Measurements from ENCODE around the gene UCP1. TPM values are rescaled to one million over a fixed set of nuclear protein-coding genes. Genes with fewer than 3 reads are reported as not detected.

The UCP1 gene, protein sequence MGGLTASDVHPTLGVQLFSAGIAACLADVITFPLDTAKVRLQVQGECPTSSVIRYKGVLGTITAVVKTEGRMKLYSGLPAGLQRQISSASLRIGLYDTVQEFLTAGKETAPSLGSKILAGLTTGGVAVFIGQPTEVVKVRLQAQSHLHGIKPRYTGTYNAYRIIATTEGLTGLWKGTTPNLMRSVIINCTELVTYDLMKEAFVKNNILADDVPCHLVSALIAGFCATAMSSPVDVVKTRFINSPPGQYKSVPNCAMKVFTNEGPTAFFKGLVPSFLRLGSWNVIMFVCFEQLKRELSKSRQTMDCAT
- not detected for total RNA-seq

DNA sequence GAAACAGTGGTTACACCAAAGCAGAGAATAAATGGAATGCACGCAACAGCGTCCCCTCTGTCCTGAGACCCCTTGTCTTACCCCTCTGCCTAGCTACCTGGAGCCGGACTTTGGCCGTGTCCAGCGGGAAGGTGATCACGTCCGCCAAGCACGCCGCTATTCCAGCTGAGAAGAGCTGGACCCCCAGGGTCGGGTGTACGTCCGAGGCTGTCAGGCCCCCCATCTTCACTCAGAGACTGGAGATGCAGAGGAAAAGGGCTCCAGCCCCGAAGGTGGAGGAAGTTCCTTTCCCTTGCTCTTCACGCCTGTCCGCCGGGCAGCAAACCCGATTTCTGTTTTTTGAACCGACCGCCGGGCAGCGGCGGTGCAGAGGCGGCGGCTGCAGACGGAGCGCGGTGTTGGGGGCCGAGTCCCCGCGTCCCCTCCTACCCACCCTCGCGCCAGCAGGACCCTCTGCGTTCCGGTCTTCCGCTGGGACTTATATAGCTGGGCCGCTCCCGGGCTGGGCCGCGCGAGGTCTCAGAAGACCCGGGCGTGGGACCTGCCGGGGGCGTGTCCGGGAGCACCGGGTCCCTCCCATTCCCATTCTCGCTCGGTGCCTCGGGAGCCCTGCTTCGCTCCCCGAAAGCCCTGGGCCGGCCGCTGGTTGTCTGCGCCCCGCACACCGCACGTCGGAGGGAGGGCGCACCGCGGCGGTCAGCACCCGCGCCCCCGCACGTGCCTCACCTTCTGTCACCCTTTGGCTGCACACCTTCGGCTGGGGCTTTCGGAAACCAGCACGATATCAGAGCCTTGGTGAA lies at the start of gene UCP1:
TSS of gene UCP1 (minus strand) at position 455 of the 800 bp plus-strand sequence. CDS start at position 223, 232 bp downstream.
- TF ChIP-seq, protein P1, sequence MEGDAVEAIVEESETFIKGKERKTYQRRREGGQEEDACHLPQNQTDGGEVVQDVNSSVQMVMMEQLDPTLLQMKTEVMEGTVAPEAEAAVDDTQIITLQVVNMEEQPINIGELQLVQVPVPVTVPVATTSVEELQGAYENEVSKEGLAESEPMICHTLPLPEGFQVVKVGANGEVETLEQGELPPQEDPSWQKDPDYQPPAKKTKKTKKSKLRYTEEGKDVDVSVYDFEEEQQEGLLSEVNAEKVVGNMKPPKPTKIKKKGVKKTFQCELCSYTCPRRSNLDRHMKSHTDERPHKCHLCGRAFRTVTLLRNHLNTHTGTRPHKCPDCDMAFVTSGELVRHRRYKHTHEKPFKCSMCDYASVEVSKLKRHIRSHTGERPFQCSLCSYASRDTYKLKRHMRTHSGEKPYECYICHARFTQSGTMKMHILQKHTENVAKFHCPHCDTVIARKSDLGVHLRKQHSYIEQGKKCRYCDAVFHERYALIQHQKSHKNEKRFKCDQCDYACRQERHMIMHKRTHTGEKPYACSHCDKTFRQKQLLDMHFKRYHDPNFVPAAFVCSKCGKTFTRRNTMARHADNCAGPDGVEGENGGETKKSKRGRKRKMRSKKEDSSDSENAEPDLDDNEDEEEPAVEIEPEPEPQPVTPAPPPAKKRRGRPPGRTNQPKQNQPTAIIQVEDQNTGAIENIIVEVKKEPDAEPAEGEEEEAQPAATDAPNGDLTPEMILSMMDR (IDR thresholded peaks at IDR 0.05): no peak
- TF ChIP-seq POLR2A (IDR thresholded peaks at IDR 0.05) (no peak), EP300 (IDR thresholded peaks at IDR 0.05; ENCODE audit: low read depth) (no peak), POLR2AphosphoS5 (IDR thresholded peaks at IDR 0.05) (no peak)
- intact Hi-C loops (cut with DNase I; ENCODE audit: low total_unique reads) (no loop called here), in situ Hi-C loops (cut with MboI; ENCODE audit: low pct_ligation_motif_present in 1 of 4, low pct_unique_long_range_greater_than_20kb in 1 of 4, low sequenced_read_pairs in 3 of 4) (no loop called here)
- Histone ChIP-seq H3K27me3 (peaks cover 87% of the 10 kb centered on the region), H3K36me3 (no peaks in the 10 kb centered on the region), H3K4me1 (peaks cover 3 to 19% (median 14%) of the 10 kb centered on the region in 4 donors), H3K9me3 (peaks cover 0 to 3% of the 10 kb centered on the region in 2 donors), H3K4me3 (peak within 1 kb of the TSS; percentile 21 to 60 (median 34)), H3K27ac (no peak within 1 kb of the TSS)
- DNase-seq: peak; percentile 19
- 5% methylated on average over 53 of the region's 69 CpGs; no CpG with 5 or more reads in 1 of the 2 donors for WGBS, 2 donors (ENCODE audit: low coverage in 1 of 2)

DNA sequence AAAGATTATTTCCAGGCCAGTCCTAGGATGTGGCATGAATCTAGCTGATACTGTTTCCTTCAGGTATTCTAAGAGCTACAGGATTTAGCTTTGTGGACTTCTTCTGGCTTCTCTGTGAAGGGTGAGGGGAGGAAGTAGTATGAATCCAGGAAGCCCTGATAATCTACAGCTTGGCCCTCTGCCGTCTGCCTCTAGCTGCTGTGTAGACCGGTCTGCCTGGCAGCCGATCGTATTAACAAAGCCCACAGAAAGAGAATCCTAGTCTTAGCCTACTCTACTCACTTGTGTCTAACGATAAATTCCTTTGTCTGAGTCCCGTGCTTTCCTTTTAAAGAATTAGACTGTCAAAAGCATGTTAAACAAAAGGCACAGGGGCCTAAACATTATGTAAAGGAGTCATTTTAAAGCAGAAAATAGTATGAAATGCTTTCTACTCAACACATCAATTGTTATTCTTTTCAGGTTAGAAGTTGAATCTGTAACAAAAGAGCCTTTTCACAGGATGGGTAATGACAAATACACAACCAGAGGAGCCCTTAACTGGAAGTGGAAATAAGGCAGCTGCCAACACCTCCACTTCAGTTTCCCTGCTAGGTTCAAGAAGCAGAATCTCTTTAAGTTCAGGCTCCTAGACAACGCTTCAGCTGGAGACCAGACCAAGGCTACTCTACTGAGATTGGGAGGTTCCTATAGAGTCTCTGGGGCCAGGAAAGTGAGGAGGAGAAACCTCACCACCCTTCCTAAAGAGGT lies 48.9 kb upstream of the UCP1 start:
- H3K4me3 ChIP-seq: no peak overlapping the region
- no peak for DNase-seq
- no peaks in the 10 kb centered on the region for H3K27me3 ChIP-seq
- intact Hi-C loops (cut with DNase I; ENCODE audit: low total_unique reads): no loop called here
- no peaks in the 10 kb centered on the region for H3K4me1 ChIP-seq
- in situ Hi-C loops (cut with MboI; ENCODE audit: low pct_ligation_motif_present in 1 of 4, low pct_unique_long_range_greater_than_20kb in 1 of 4, low sequenced_read_pairs in 3 of 4): no loop called here
- no peaks in the 10 kb centered on the region for H3K36me3 ChIP-seq
- H3K9me3 ChIP-seq: no peaks in the 10 kb centered on the region
- WGBS, 2 donors (ENCODE audit: low coverage in 1 of 2): 61 to 62% methylated on average over 7 of the region's 7 CpGs
- TF ChIP-seq, protein P1 (IDR thresholded peaks at IDR 0.05): no peak
- TF ChIP-seq POLR2A (IDR thresholded peaks at IDR 0.05): no peak
- TF ChIP-seq POLR2AphosphoS5 (IDR thresholded peaks at IDR 0.05): no peak
- no peak for TF ChIP-seq EP300 (IDR thresholded peaks at IDR 0.05; ENCODE audit: low read depth)
- no peak overlapping the region for H3K27ac ChIP-seq

DNA sequence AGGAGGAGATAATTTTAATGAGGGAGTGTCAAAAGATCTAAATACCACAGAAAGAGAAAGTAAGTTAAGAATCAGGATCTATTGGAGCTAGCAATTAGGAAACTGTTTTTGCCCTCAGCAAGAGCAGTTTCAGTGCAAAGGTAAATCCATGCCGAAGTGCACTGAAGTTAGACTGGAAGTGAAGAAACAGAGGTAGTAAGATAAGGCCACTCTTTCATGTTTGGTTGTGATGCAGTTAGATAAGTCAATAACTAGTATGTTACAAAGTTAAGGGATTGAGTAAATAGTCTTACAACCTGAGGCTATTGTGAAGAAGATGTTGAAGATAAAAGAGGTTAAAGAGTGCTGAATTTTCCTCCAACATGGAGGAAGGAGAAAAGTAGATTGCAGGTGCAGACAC lies 46.7 kb upstream of the UCP1 start:
- H3K36me3 ChIP-seq: no peaks in the 10 kb centered on the region
- TF ChIP-seq EP300 (IDR thresholded peaks at IDR 0.05; ENCODE audit: low read depth): no peak
- no peak for TF ChIP-seq POLR2AphosphoS5 (IDR thresholded peaks at IDR 0.05)
- TF ChIP-seq POLR2A (IDR thresholded peaks at IDR 0.05): no peak
- TF ChIP-seq, protein P1 (IDR thresholded peaks at IDR 0.05): no peak
- H3K9me3 ChIP-seq: no peaks in the 10 kb centered on the region
- DNase-seq: no peak
- H3K27me3 ChIP-seq: no peaks in the 10 kb centered on the region
- in situ Hi-C loops (cut with MboI; ENCODE audit: low pct_ligation_motif_present in 1 of 4, low pct_unique_long_range_greater_than_20kb in 1 of 4, low sequenced_read_pairs in 3 of 4) (no loop called here), intact Hi-C loops (cut with DNase I; ENCODE audit: low total_unique reads) (no loop called here)
- no peak overlapping the region for H3K4me3 ChIP-seq
- no peaks in the 10 kb centered on the region for H3K4me1 ChIP-seq
- no peak overlapping the region for H3K27ac ChIP-seq
- 50 to 72% methylated on average over 1 of the region's 1 CpG for WGBS, 2 donors (ENCODE audit: low coverage in 1 of 2)

DNA sequence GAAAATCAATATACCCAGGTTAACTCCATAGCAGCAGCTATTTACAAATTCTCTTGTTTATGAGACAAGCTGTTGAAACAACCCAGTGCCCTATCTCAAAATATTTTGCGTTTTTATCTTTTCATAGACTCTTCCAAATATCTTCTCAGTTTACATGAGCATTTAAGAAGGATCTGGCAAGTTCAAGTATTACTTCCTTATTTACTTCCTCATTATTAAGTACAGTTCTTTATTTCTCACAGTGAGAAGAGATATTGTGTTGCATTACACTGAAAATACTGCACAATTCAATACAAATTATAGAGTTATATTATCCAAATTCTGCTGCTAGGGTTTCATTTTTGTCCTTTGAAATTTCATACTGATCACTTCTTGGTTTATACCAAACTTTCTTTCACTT lies 43.6 kb upstream of the UCP1 start:
- in situ Hi-C loops (cut with MboI; ENCODE audit: low pct_ligation_motif_present in 1 of 4, low pct_unique_long_range_greater_than_20kb in 1 of 4, low sequenced_read_pairs in 3 of 4) (no loop called here), intact Hi-C loops (cut with DNase I; ENCODE audit: low total_unique reads) (loop anchor here (5.0 kb wide), 1 partner anchor 1780 kb away; no protein-coding TSS in a partner anchor)
- Histone ChIP-seq H3K4me1 (peaks cover 0 to 3% (median 0%) of the 10 kb centered on the region in 4 donors), H3K27ac (no peak overlapping the region), H3K36me3 (no peaks in the 10 kb centered on the region), H3K27me3 (no peaks in the 10 kb centered on the region), H3K4me3 (no peak overlapping the region), H3K9me3 (no peaks in the 10 kb centered on the region)
- no peak for DNase-seq
- no peak for TF ChIP-seq POLR2AphosphoS5 (IDR thresholded peaks at IDR 0.05)
- 45 to 57% methylated on average over 1 of the region's 1 CpG for WGBS, 2 donors (ENCODE audit: low coverage in 1 of 2)

Measured in transverse colon (tissue), 4 donors.